Activated CD8-positive, alpha-beta memory T cell treated with anti-CD3 and anti-CD28 coated beads for 36 hours (primary cell): ENCODE measurements around the gene HAPLN3. TPM values are rescaled to one million over a fixed set of nuclear protein-coding genes. Genes with fewer than 3 reads are reported as not detected.

Source experiments
- CTCF ChIA-PET: fragments of 350-600 bp; sonication (Branson Sonifier 250); formaldehyde crosslinking; loops from one replicate; lab custom pipeline; 2021; ENCODE audit warnings: antibody characterized with exemption; lab: Charles Lee
- POLR2A ChIA-PET: fragments of 350-600 bp; sonication (Branson Sonifier 250); formaldehyde crosslinking; loops from one replicate; lab custom pipeline; 2021; ENCODE audit warnings: antibody characterized with exemption; lab: Charles Lee
- total RNA-seq, 2 experiments: library from RNA; stranded (reverse); gene quantifications; one replicate each; pipeline ENCODE4 v1.2.3, GENCODE V29; 2021

Gene HAPLN3
- total RNA-seq, 2 experiments from 2014 or later: 27.2 to 30.3 TPM

DNA sequence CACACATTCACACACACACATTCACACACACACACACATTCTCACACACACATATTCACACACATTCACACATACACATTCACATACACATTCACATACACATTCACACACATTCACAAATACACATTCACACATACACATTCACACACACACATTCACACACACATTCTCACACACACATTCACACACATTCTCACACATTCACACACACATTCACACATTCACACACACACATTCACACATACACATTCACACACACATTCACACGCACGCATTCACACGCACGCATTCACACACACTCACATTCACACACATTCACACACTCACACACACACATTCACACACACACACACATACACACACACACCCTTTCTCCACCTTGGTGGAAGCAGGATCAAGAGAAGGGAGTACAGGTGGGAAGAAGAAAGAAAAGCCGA, 5.7 kb upstream of the HAPLN3 start:
- ChIA-PET CTCF (interaction anchor here (1.6 kb wide), 1 partner anchor 14 kb away, joined by 4 read pairs; no protein-coding TSS in a partner anchor), POLR2A (no interaction called here)

DNA sequence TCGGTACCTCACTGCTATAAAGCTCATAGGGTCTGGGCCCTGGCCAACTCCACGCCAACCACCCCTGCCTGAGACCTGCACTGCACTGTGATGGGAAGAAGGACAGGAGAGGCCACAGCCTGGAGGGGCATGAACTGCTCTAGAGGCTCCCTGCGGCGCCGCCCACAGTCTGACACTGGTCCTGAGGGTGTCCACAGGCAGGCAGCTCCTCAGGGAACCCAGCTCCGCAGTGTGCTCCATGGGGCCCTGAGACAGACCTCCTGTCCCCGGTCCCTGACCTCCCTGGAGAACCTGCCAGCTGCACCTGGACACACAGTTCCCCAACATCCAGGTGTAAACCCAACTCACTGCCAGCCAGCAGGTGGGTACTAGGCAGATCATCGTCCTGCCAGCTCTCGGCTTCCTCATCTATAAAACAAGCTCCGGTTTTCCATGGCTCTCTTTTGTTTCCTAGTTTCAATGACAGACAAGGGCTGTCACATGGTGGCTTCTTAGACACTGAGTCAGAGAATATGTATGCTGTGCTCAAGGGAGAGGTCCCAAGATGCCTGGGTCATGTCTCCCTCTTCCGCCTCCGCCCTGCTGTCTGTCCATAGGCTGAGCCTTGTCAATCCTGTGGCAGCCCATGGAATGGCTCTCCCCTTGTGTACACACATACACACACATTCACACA, 5.1 kb upstream of the HAPLN3 start:
- ChIA-PET POLR2A (no interaction called here), CTCF (interaction anchor here (0.6 to 1.6 kb wide), 3 partner anchors 9 to 19 kb away, joined by 3 to 4 read pairs (median 4); no protein-coding TSS in a partner anchor)

DNA sequence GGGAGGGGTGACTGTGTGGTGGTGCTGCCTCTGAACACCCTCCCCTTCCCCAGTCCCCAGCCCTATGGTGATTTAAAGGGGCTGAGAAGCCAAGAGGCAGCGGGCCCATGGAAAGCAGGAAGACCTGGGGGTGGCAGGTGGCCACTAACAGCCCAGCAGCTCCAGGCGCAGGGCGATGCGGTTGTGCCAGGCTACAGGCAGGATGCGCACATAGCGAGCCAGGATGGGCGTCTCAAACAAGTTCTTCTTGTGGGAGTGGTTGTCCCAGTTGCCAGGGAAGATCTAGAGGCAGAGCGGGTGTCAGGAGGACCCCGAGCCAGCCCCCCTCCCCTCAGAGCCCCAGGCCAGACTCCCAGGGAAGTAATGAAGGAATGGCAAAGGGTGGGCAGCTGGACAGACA, 3.9 kb upstream of the HAPLN3 start:
- CTCF ChIA-PET: interaction anchor here (1.6 kb wide), 1 partner anchor 16 kb away, joined by 4 read pairs; no protein-coding TSS in a partner anchor
- POLR2A ChIA-PET: no interaction called here

DNA sequence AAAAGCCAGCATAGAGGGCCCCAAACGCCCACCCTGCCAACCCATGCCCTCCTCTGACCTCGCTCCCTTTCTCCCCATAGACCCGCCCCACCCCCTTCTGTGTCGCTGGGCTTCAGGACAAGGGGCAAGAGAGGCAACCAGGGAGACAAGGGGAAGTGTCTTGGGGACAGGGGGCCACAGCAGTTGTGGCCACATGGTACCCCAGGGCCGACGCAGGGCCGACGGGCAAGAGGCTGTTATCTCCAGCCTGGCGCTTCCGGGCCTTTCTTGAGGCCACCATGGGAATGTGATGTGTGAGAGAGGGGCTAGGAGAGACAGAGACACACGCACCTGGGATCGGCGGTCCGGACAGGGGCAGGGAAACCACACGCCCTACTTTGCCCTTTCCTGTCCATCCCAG, 3.4 kb upstream of the HAPLN3 start:
- ChIA-PET POLR2A (no interaction called here), CTCF (interaction anchor here (0.9 kb wide), 1 partner anchor 72 kb away, joined by 3 read pairs; no protein-coding TSS in a partner anchor)

DNA sequence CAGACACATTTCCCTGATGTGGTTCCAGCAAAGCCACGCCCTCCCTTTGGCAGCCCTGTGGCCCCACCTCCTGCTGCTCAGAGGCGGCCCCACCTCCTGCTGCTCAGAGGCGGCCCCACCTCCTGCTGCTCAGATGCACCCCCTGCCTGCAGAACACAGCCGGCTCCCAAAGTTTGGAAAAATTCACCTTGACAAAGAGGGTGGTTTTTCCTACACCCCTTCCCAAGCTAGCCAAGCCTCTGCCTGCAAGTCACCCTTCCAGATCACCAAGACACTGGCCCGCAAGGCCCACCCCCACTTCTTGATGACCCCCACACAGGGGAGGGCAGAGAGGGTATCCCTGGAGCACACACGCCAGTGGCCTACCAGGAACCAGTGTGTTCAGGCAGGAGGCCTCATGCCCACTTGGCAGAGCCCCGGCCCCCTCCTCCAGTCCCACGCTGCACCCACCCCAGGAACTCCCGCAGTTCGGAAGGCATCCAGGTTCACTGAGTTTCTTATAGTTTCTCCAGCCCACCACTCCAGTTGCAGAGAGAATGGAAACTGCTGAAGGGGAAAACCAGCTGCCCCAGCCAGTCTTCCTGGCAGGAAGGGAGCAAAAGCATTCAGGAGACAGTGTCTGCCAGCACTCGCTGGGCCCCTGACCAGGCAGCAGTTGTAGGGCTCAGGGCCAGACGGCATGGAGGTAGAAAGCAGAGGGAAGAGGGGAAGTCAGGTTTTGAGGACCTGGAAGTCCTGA, 2.3 kb upstream of the HAPLN3 start:
- ChIA-PET CTCF (interaction anchor here (0.9 to 3.7 kb wide), 3 partner anchors 8 to 73 kb away, joined by 3 to 18 read pairs (median 5); no protein-coding TSS in a partner anchor), POLR2A (no interaction called here)

DNA sequence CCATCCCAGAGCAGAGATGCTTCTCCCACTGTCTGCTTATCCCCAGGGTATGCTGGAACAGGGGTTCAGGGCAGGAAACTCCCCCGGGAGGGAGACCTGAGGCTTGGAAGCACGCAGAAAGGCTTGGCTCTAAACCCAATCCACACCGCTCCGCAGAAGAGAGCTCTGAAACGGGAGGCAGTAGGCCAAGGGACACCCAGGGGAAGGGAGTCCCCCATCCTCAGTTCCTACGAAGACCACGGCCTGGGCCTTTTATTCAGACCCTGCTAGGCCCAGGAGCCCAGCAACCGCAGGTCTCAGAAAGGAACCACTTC, 1.8 kb upstream of the HAPLN3 start:
- ChIA-PET CTCF (interaction anchor here (3.7 kb wide), 1 partner anchor 8 kb away, joined by 18 read pairs; no protein-coding TSS in a partner anchor), POLR2A (no interaction called here)

DNA sequence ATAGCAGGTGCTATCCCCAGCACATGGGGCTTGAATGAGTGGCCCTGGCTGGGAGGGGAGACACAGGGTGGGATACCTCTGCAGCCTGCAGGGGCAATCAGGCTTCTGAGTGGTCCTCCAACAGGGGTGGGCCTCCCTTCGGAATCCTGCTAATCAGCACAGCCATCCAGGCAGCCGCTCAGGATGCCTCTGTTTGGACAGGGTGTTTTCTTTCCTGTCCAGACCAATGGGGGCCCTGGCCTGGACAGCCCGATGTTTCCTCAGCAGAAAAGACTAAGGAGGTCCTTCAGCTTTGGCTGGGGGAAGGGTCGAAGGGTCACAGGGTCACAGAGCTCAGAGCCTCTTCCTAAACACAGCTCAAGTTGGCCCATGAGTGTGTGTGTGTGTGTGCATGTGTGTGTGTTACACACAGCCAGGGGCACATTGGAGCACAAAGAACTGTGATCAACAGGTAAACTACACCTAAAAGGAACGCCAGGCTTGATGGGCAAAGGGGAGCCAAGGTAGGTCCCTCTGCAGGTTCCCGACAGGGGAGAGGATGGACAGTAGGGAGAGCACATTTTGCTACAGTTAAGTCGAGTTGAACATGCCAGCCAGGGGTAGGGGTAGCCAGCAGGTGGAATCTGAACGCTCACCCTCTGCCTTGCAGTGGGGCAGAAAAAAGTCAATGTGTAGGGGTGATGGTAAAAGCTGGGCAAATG, 1.1 kb upstream of the HAPLN3 start:
- CTCF ChIA-PET: interaction anchor here (0.6 to 3.7 kb wide), 3 partner anchors 9 to 374 kb away, joined by 3 to 18 read pairs (median 4); no protein-coding TSS in a partner anchor
- POLR2A ChIA-PET: interaction anchor here (0.7 kb wide), 1 partner anchor 19 kb away, joined by 10 read pairs; no protein-coding TSS in a partner anchor

DNA sequence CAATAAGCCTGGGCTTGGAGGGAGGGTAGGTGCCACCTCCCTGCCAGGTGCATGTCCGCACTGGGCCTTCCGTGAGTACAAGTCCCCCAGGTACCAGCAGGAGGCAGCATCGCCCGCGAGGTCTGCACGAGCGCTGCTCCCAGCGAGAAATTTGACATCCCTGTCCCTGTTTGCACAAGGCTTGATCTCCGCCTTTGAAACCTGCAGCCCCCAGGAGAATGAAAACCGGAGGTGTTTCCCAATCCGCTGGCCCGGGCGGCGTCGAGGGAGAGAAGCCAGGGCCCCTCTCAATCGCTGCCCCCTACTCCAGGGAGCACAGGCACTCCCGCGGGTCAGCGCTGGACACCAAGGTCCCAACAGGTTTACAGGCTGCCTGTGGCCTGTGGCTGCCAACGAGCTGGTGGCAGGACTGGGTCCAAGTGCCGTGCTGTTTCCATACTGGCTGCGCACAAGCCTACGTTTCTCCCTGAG, 961 bp downstream of the HAPLN3 start:
- ChIA-PET CTCF (interaction anchor here (0.8 to 3.7 kb wide), 4 partner anchors 11 to 283 kb away, joined by 3 to 18 read pairs (median 3); no protein-coding TSS in a partner anchor), POLR2A (interaction anchor here (0.7 to 1.1 kb wide), 2 partner anchors 193 to 256 kb away, joined by 3 read pairs; partner anchors contain the start of gene ISG20)

DNA sequence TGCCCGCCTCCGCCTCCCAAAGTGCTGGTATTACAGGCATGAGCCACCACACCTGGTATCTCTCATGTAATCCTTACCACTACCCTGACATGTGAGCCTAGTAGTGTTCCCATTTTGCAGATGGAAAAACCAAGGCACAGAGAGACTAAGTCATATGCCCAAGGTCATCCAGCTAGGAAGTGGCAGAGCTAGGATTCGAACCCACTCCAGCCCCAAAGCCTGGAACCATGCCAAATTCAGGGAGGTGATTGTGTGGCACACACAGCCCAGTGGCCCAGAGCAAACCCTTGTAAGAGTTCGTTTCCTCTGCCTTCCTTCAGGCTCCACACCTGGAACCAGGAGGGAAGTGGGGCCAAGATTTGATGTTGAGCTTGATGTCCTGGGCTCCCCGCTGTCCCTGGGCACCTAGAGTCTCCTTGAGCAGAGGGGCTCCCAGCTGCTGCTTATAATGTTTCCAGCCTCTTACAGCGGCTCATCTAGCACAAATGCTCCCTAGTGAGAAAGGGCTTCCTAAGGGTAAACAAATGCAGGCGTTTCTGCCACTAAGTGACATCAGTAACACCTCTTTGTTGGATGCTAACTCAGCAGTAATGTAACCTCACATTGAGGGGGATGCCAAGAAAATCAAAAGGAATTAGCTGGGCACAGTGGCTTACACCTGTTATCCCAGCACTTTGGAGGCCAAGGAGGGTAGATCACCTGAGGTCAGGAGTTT, 3.6 kb downstream of the HAPLN3 start:
- ChIA-PET CTCF (interaction anchor here (0.7 to 0.8 kb wide), 3 partner anchors 13 to 122 kb away, joined by 3 read pairs; no protein-coding TSS in a partner anchor), POLR2A (no interaction called here)

DNA sequence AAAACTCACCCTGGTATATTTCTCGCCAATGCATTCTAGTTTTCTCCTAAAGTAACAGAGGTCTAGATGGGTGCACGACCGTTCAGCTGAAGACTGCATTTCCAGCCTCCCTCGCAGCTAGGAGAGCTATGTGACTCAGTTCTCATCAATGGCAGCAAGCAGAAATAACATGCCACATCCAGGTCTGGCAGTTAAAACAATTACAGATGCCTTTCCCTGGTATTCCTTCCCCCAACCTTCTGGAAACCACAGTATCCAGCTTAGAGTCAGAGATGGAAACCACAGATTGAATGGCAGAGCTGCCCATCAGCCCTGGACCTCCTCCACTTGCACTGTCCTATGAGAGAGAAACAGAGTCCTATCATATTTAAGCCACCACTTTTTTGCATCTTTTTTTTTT, 4.8 kb downstream of the HAPLN3 start:
- ChIA-PET CTCF (no interaction called here), POLR2A (no interaction called here)

DNA sequence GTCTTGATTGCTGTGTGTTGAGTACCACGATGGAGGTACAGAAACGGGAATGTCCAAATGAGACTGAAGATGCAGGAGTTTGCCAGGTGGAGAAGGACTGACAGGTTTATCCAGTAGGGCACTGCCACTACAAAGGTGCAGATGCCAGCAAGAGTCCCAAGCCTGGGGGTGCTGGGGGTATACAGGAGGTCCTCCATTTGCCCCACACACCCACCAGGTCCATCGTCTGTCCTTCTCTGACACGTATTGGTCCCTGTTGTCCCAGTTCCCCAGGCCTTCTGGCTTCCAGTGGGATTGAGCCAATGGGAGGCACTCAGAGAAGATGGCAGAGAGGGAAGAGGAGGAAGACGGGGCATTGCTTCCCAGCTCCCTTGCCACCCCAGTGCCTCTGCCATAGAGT, 6.6 kb downstream of the HAPLN3 start:
- ChIA-PET POLR2A (no interaction called here), CTCF (interaction anchor here (0.6 to 1.3 kb wide), 3 partner anchors 10 to 45 kb away, joined by 3 read pairs; no protein-coding TSS in a partner anchor)

DNA sequence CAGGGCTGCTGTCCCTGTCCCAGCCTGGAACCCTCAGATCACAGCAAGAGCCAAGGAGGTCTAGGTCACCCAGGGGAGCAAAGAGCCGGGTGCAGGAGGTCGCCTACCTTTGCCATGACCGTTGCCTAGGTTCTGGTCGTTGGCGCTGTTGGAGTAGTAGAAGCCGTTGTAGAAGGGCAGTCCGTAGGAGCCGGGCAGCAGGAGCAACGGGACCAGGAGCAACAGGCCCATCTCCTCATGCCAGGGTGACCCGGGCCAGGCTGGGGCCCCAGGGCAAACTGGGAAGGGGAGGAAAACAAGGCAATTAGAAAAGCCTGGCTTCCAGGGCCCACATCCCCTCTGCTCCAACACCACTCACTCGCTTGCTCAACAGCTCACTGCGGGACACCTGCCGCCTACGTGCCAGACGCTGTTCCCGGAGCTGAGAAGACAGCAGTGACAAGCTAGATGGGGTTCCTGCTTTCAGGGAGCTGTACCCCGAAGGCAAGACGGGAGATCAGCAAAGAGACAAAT, 8.2 kb downstream of the HAPLN3 start:
- POLR2A ChIA-PET: no interaction called here
- CTCF ChIA-PET: no interaction called here

DNA sequence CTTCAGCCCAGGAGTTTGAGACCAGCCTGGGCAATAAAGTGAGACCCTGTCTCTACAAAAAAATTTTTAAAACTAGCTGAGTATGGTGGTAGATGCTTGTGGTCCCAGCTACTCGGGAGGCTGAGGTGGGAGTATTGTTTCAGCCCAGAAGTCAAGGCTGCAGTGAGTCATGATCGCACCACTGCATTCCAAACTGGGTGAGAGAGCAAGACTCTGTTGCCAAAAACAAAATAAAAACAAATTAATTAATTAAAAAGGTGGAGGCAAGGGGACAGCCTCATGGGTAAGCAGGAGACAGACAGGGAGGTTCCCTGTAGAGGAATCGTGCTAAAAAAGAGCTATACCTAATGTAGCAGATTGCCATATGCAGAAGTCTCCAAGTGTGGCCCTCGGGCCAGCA, 12.6 kb downstream of the HAPLN3 start:
- POLR2A ChIA-PET: no interaction called here
- CTCF ChIA-PET: interaction anchor here (0.7 to 1.0 kb wide), 2 partner anchors 12 to 22 kb away, joined by 3 read pairs; no protein-coding TSS in a partner anchor

DNA sequence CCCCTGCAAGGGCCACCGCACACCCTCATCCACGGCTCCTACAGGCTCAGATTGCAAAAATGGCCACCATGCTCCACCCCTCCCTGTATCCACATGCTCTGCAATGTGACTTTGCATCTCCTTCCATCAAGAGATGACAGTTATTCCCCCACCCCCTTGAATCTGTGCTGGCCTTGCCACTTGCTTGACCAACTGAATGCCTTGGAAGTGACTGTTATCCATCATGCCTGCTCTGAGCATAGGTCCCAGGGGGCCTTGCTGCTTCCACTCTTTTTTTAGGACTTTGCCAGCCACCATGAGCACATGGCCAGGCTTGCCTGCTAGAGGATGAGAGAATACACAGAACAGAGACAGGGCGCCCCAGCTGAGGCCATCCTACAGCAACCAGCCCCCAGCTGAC, 13.6 kb downstream of the HAPLN3 start:
- ChIA-PET POLR2A (no interaction called here), CTCF (no interaction called here)

DNA sequence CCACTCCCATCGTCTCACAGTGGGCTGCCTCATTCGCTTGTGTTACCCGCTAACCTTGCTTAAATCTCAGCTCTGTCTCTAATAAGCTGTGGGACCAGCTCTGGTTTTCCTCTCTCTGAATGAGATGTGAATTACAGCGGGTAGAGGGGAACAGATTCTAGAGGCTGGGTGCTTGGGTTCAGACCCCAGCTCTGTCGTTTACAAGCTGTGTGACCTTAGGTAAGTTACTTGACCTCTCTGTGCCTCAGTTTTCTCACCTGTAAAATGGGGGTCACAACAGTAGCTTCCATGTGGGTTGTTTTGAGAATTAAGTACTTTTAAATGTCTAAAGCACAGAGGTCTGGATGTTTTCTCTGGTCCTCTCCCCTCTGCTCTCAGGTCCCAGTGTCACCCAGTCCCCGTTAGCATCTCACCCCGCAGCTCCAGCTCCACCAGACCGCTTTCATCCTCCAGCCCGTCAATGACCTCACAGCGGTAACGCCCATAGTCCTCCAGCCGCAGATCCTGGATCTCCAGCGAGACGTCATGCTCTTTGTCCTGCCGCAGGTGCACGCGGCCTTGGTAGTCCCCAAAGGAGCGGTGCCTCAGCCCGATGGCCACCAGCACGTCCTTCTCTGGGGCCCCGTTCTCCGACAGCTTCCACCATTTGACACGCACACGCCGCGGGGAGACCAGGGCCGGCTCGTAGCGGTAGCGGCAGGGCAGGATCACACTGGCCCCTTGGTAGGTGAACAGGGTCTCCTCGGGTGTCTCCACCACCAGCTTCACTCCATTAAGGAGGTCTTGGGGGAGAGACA, 14.2 kb downstream of the HAPLN3 start:
- CTCF ChIA-PET: no interaction called here

DNA sequence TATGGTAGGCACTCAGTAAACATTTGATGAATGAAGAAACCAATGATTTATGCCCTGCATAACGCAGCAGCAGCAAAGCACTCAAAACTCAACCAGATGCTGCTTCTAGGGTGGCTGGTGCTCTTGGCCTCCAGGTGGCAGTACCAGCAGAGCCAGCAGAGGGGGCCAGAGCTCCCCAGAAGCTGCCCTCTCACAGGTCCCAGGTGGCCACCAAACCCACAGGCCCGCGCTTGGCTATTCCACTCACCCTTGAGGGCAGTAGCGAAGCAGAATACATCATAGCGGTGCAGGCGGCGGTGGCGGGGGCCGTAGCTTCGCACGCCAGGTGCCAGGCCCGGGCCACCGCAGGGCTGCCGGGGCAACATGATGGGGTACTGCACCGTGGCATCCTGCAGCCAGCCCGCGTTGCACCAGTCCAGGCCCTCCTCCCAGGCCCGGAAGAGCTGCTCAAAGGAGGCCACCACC, 16.6 kb downstream of the HAPLN3 start:
- ChIA-PET CTCF (interaction anchor here (1.2 to 1.4 kb wide), 2 partner anchors 10 to 76 kb away, joined by 3 to 4 read pairs; partner anchors contain the start of gene ACAN), POLR2A (no interaction called here)

More for the DNA sequence above, 14.2 kb downstream of the HAPLN3 start:
- POLR2A ChIA-PET: no interaction called here

DNA sequence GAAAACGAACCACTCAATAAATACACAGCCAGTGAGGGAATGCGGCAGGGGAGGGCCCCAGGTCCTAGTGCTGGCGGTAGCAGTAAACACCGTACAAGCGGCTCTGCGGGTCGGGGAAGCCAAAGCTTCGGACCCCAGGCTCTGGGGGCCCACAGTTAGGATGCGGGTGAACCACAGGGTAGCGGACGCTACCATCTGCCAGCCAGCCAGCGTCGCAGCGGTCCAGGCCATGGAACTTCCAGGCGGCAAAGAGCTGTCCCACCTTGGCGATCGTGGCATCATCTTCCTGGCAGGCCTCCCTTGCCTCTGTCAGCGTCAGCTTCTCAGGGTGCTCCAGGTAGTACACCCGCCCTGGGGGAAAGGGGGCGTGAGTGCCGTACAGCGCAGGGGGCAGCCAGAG, 17.4 kb downstream of the HAPLN3 start:
- ChIA-PET CTCF (no interaction called here), POLR2A (no interaction called here)
